ENCODE measurements around the gene GDE1. TPM values are rescaled to one million over a fixed set of nuclear protein-coding genes. Genes with fewer than 3 reads are reported as not detected.

Gene GDE1
- total and polyA plus RNA-seq, 4 donors = 65.2 to 114 (median 103) TPM

GRCh38 chr16:19481296-19481695, 40.6 kb downstream of the GDE1 start:
- no peak for DNase-seq (ENCODE audit: low read depth in 4 of 6, low spot score in 6 of 6)
- Histone ChIP-seq H3K27me3 (ENCODE audit: control insufficient read depth, insufficient read depth, low read length) (no peaks in the 10 kb centered on the region), H3K4me3 (ENCODE audit: low read depth, low read length) (no peak overlapping the region), H3K9me3 (ENCODE audit: control insufficient read depth, insufficient read depth, low read length) (no peaks in the 10 kb centered on the region), H3K36me3 (ENCODE audit: control insufficient read depth, insufficient read depth, low read length) (no peaks in the 10 kb centered on the region), H3K27ac (ENCODE audit: low read depth, low read length) (no peak overlapping the region), H3K4me1 (ENCODE audit: control insufficient read depth, insufficient read depth, low read length) (no peaks in the 10 kb centered on the region)
- no CpG with 5 or more reads among the region's 2 CpGs for WGBS (ENCODE audit: insufficient coverage)

- no peaks in the 10 kb centered on the region for H3K27me3 ChIP-seq (ENCODE audit: control insufficient read depth, insufficient read depth, low read length)
- no peak for DNase-seq (ENCODE audit: low read depth in 4 of 6, low spot score in 6 of 6)
- H3K36me3 ChIP-seq (ENCODE audit: control insufficient read depth, insufficient read depth, low read length) = no peaks in the 10 kb centered on the region
- H3K4me1 ChIP-seq (ENCODE audit: control insufficient read depth, insufficient read depth, low read length) = no peaks in the 10 kb centered on the region
- 89% methylated on average over 3 of the region's 3 CpGs for WGBS (ENCODE audit: insufficient coverage)
- no peak overlapping the region for H3K27ac ChIP-seq (ENCODE audit: low read depth, low read length)
- H3K9me3 ChIP-seq (ENCODE audit: control insufficient read depth, insufficient read depth, low read length) = no peaks in the 10 kb centered on the region
- no peak overlapping the region for H3K4me3 ChIP-seq (ENCODE audit: low read depth, low read length)
Observed at GRCh38 chr16:19479302-19479721, 42.6 kb downstream of the GDE1 start.

- Histone ChIP-seq H3K36me3 (ENCODE audit: control insufficient read depth, insufficient read depth, low read length) (no peaks in the 10 kb centered on the region), H3K27me3 (ENCODE audit: control insufficient read depth, insufficient read depth, low read length) (no peaks in the 10 kb centered on the region), H3K9me3 (ENCODE audit: control insufficient read depth, insufficient read depth, low read length) (no peaks in the 10 kb centered on the region), H3K27ac (ENCODE audit: low read depth, low read length) (no peak overlapping the region), H3K4me1 (ENCODE audit: control insufficient read depth, insufficient read depth, low read length) (no peaks in the 10 kb centered on the region), H3K4me3 (ENCODE audit: low read depth, low read length) (no peak overlapping the region)
- DNase-seq (ENCODE audit: low read depth in 4 of 6, low spot score in 6 of 6) = no peak
- WGBS (ENCODE audit: insufficient coverage) = 73% methylated on average over 1 of the region's 1 CpG
Observed at GRCh38 chr16:19478505-19478904, 43.4 kb downstream of the GDE1 start.

- Histone ChIP-seq H3K4me3 (ENCODE audit: low read depth, low read length) (no peak overlapping the region), H3K4me1 (ENCODE audit: control insufficient read depth, insufficient read depth, low read length) (no peaks in the 10 kb centered on the region), H3K9me3 (ENCODE audit: control insufficient read depth, insufficient read depth, low read length) (no peaks in the 10 kb centered on the region), H3K27ac (ENCODE audit: low read depth, low read length) (no peak overlapping the region), H3K36me3 (ENCODE audit: control insufficient read depth, insufficient read depth, low read length) (no peaks in the 10 kb centered on the region), H3K27me3 (ENCODE audit: control insufficient read depth, insufficient read depth, low read length) (no peaks in the 10 kb centered on the region)
- peak in 1 of 6 donors; percentile 6 for DNase-seq (ENCODE audit: low read depth in 4 of 6, low spot score in 6 of 6)
- WGBS (ENCODE audit: insufficient coverage) = 17% methylated on average over 1 of the region's 5 CpGs
Observed at GRCh38 chr16:19474617-19475016, 47.3 kb downstream of the GDE1 start.

- DNase-seq (ENCODE audit: low read depth in 4 of 6, low spot score in 6 of 6) = no peak
- no peaks in the 10 kb centered on the region for H3K27me3 ChIP-seq (ENCODE audit: control insufficient read depth, insufficient read depth, low read length)
- 81% methylated on average over 4 of the region's 6 CpGs for WGBS (ENCODE audit: insufficient coverage)
- no peaks in the 10 kb centered on the region for H3K36me3 ChIP-seq (ENCODE audit: control insufficient read depth, insufficient read depth, low read length)
- H3K4me1 ChIP-seq (ENCODE audit: control insufficient read depth, insufficient read depth, low read length) = no peaks in the 10 kb centered on the region
- H3K27ac ChIP-seq (ENCODE audit: low read depth, low read length) = no peak overlapping the region
- no peaks in the 10 kb centered on the region for H3K9me3 ChIP-seq (ENCODE audit: control insufficient read depth, insufficient read depth, low read length)
- H3K4me3 ChIP-seq (ENCODE audit: low read depth, low read length) = no peak overlapping the region
Observed at GRCh38 chr16:19472482-19472881, 49.4 kb downstream of the GDE1 start.

GRCh38 chr16:19468300-19468699, 53.6 kb downstream of the GDE1 start:
- DNase-seq (ENCODE audit: low read depth in 4 of 6, low spot score in 6 of 6) = no peak
- 100% methylated on average over 1 of the region's 3 CpGs for WGBS (ENCODE audit: insufficient coverage)
- no peaks in the 10 kb centered on the region for H3K4me1 ChIP-seq (ENCODE audit: control insufficient read depth, insufficient read depth, low read length)
- no peaks in the 10 kb centered on the region for H3K27me3 ChIP-seq (ENCODE audit: control insufficient read depth, insufficient read depth, low read length)
- no peak overlapping the region for H3K27ac ChIP-seq (ENCODE audit: low read depth, low read length)
- H3K36me3 ChIP-seq (ENCODE audit: control insufficient read depth, insufficient read depth, low read length) = no peaks in the 10 kb centered on the region
- H3K9me3 ChIP-seq (ENCODE audit: control insufficient read depth, insufficient read depth, low read length) = no peaks in the 10 kb centered on the region
- no peak overlapping the region for H3K4me3 ChIP-seq (ENCODE audit: low read depth, low read length)

- H3K27ac ChIP-seq (ENCODE audit: low read depth, low read length) = no peak overlapping the region
- 96% methylated on average over 8 of the region's 12 CpGs for WGBS (ENCODE audit: insufficient coverage)
- H3K4me3 ChIP-seq (ENCODE audit: low read depth, low read length) = no peak overlapping the region
- no peaks in the 10 kb centered on the region for H3K36me3 ChIP-seq (ENCODE audit: control insufficient read depth, insufficient read depth, low read length)
- no peaks in the 10 kb centered on the region for H3K9me3 ChIP-seq (ENCODE audit: control insufficient read depth, insufficient read depth, low read length)
- no peak for DNase-seq (ENCODE audit: low read depth in 4 of 6, low spot score in 6 of 6)
- H3K27me3 ChIP-seq (ENCODE audit: control insufficient read depth, insufficient read depth, low read length) = no peaks in the 10 kb centered on the region
- H3K4me1 ChIP-seq (ENCODE audit: control insufficient read depth, insufficient read depth, low read length) = no peaks in the 10 kb centered on the region
Observed at GRCh38 chr16:19463468-19464315, 58.2 kb downstream of the GDE1 start.

GRCh38 chr16:19460397-19460796, 61.5 kb downstream of the GDE1 start:
- WGBS (ENCODE audit: insufficient coverage) = 100% methylated on average over 1 of the region's 2 CpGs
- no peaks in the 10 kb centered on the region for H3K27me3 ChIP-seq (ENCODE audit: control insufficient read depth, insufficient read depth, low read length)
- H3K4me3 ChIP-seq (ENCODE audit: low read depth, low read length) = no peak overlapping the region
- no peak overlapping the region for H3K27ac ChIP-seq (ENCODE audit: low read depth, low read length)
- H3K9me3 ChIP-seq (ENCODE audit: control insufficient read depth, insufficient read depth, low read length) = no peaks in the 10 kb centered on the region
- DNase-seq (ENCODE audit: low read depth in 4 of 6, low spot score in 6 of 6) = no peak
- no peaks in the 10 kb centered on the region for H3K4me1 ChIP-seq (ENCODE audit: control insufficient read depth, insufficient read depth, low read length)
- H3K36me3 ChIP-seq (ENCODE audit: control insufficient read depth, insufficient read depth, low read length) = no peaks in the 10 kb centered on the region

GRCh38 chr16:19458722-19459379, 63.0 kb downstream of the GDE1 start:
- Histone ChIP-seq H3K4me3 (ENCODE audit: low read depth, low read length) (no peak overlapping the region), H3K4me1 (ENCODE audit: control insufficient read depth, insufficient read depth, low read length) (no peaks in the 10 kb centered on the region), H3K27ac (ENCODE audit: low read depth, low read length) (no peak overlapping the region), H3K9me3 (ENCODE audit: control insufficient read depth, insufficient read depth, low read length) (no peaks in the 10 kb centered on the region), H3K27me3 (ENCODE audit: control insufficient read depth, insufficient read depth, low read length) (no peaks in the 10 kb centered on the region), H3K36me3 (ENCODE audit: control insufficient read depth, insufficient read depth, low read length) (no peaks in the 10 kb centered on the region)
- 82% methylated on average over 4 of the region's 9 CpGs for WGBS (ENCODE audit: insufficient coverage)
- DNase-seq (ENCODE audit: low read depth in 4 of 6, low spot score in 6 of 6) = no peak
